Loucy (cell line): Measurements from ENCODE around the gene RANBP17.

ENCODE experiments used
- EZH2phosphoT487 ChIP-seq: fragments of 200-600 bp; IDR thresholded peaks from 2 replicates; pipeline ENCODE4 v1.6.1; 2018; ENCODE audit warnings: antibody characterized with exemption, mild to moderate bottlenecking, moderate library complexity, borderline replicate concordance
- TF ChIP-seq, protein P1 (sequence below): fragments of 200-600 bp; sonication (generic); conservative IDR thresholded peaks from 2 replicates; pipeline ENCODE4 v1.5.1; 2014; ENCODE audit warnings: mild to moderate bottlenecking, antibody characterized with exemption, low read length

DNA sequence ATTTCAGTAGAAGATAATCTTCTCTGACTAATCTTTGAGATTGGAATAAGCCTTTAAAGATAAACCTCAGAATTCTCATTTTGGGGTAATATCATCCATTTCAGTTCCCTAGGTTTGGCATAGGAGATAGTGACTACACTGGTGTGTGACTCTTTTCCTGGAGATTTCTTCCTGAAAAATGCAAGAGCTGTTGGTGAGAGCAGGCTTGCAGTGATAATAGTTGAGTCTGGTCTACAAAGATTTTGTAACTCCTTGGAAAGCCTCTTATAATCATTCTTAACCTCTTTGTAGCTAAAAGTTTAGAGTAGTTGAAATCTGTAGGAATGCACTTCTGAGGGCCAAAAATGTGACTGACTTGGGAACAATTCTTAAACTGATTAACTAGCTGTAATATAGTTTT, 23.4 kb downstream of the RANBP17 start:
- TF ChIP-seq, protein P1, sequence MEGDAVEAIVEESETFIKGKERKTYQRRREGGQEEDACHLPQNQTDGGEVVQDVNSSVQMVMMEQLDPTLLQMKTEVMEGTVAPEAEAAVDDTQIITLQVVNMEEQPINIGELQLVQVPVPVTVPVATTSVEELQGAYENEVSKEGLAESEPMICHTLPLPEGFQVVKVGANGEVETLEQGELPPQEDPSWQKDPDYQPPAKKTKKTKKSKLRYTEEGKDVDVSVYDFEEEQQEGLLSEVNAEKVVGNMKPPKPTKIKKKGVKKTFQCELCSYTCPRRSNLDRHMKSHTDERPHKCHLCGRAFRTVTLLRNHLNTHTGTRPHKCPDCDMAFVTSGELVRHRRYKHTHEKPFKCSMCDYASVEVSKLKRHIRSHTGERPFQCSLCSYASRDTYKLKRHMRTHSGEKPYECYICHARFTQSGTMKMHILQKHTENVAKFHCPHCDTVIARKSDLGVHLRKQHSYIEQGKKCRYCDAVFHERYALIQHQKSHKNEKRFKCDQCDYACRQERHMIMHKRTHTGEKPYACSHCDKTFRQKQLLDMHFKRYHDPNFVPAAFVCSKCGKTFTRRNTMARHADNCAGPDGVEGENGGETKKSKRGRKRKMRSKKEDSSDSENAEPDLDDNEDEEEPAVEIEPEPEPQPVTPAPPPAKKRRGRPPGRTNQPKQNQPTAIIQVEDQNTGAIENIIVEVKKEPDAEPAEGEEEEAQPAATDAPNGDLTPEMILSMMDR: no peak
- TF ChIP-seq EZH2phosphoT487: no peak
